Measurements from ENCODE around the gene PRKAG1.

- no peak for TF ChIP-seq POLR2A (IDR thresholded peaks at IDR 0.05)
- TF ChIP-seq CTCF (IDR thresholded peaks at IDR 0.05), result no peak
- TF ChIP-seq EP300 (IDR thresholded peaks at IDR 0.05), result no peak
- no peak for TF ChIP-seq POLR2AphosphoS5 (IDR thresholded peaks at IDR 0.05)
Measured at GRCh38 chr12:49054096-49054495, 35.5 kb upstream of the PRKAG1 start.
